SK-N-SH (cell line): Measurements from ENCODE around the gene ADCY4. TPM values are rescaled to one million over a fixed set of nuclear protein-coding genes. Genes with fewer than 3 reads are reported as not detected.

Experiments used
- CTCF ChIA-PET: fragments of 300-600, 350-600 bp; formaldehyde crosslinking; extraction: SDS; loops from one replicate; lab custom pipeline; 2021; lab: Yijun Ruan, JAX
- POLR2A ChIA-PET: fragments of 350-600 bp; sonication (Branson Sonifier 250); formaldehyde crosslinking; extraction: SDS; loops from one replicate; lab custom pipeline; 2020; ENCODE audit warnings: antibody characterized with exemption, inconsistent platforms; lab: Yijun Ruan, JAX
- DNase-seq: peaks from one replicate; pipeline ENCODE4 v3.0.0; 2012
- H2AFZ ChIP-seq: fragments of 200-600 bp; sonication (generic); 2 replicates; pipeline ENCODE4 v1.8.1; 2016; ENCODE audit warnings: antibody characterized with exemption, mild to moderate bottlenecking, low read depth
- H3F3A ChIP-seq: fragments of 200-600 bp; sonication (generic); replicated peaks from 2 replicates; pipeline ENCODE3; 2016; ENCODE audit warnings: antibody characterized with exemption, mild to moderate bottlenecking; ENCODE audit not compliant: insufficient read depth
- H3K27ac ChIP-seq, 2 experiments: fragments of 200-500 bp in 1 of 2; fragments of 200-600 bp in 1 of 2; sonication (Bioruptor generic) in 1 of 2; sonication (generic), shearing (Covaris generic) in 1 of 2; 2 replicates each; pipeline versions ENCODE4 v1.5.1 to v1.6.1; 2014 to 2016; ENCODE audit warnings: low read depth in 2 of 2, inconsistent platforms in 1 of 2, low read length in 1 of 2, mild to moderate bottlenecking in 1 of 2, mixed read lengths in 1 of 2
- H3K27me3 ChIP-seq: fragments of 200-600 bp; sonication (generic), shearing (Covaris generic); 2 replicates; pipeline ENCODE4 v1.6.1; 2016; ENCODE audit warnings: mixed run types; ENCODE audit not compliant: insufficient read depth
- H3K36me3 ChIP-seq, 2 experiments: fragments of 200-500 bp in 1 of 2; fragments of 200-600 bp in 1 of 2; sonication (Bioruptor generic) in 1 of 2; sonication (generic) in 1 of 2; replicated peaks in 1 of 2; 2 replicates each; pipeline versions ENCODE3 to v1.5.1; 2014 to 2016; ENCODE audit warnings: low read length in 1 of 2, mild to moderate bottlenecking in 1 of 2; ENCODE audit not compliant: insufficient read depth in 2 of 2, control insufficient read depth in 1 of 2
- H3K4me1 ChIP-seq, 2 experiments: fragments of 200-500 bp in 1 of 2; fragments of 200-600 bp in 1 of 2; sonication (Bioruptor generic) in 1 of 2; sonication (generic), shearing (Covaris generic) in 1 of 2; 2 replicates each; pipeline versions ENCODE4 v1.5.1 to v1.6.1; 2014 to 2016; ENCODE audit warnings: low read depth in 1 of 2, low read length in 1 of 2, mixed run types in 1 of 2; ENCODE audit not compliant: insufficient read depth in 2 of 2, control insufficient read depth in 1 of 2
- H3K4me2 ChIP-seq: fragments of 200-600 bp; sonication (generic), shearing (Covaris generic); 2 replicates; pipeline ENCODE4 v1.6.1; 2017; ENCODE audit warnings: mixed run types
- H3K4me3 ChIP-seq, 2 experiments: fragments of 200-500 bp in 1 of 2; fragments of 200-600 bp in 1 of 2; sonication (Bioruptor generic) in 1 of 2; sonication (generic), shearing (Covaris generic) in 1 of 2; 2 replicates each; pipeline versions ENCODE4 v1.5.1 to v1.8.1; 2014 to 2016; ENCODE audit warnings: low read depth in 2 of 2, inconsistent platforms in 1 of 2, low read length in 1 of 2, mild to moderate bottlenecking in 1 of 2, mixed read lengths in 1 of 2, moderate library complexity in 1 of 2
- H3K79me2 ChIP-seq: fragments of 200-600 bp; sonication (generic); 2 replicates; pipeline ENCODE4 v1.8.1; 2017; ENCODE audit warnings: mild to moderate bottlenecking; ENCODE audit not compliant: insufficient read depth
- H3K9ac ChIP-seq: fragments of 200-600 bp; sonication (generic); 2 replicates; pipeline ENCODE4 v1.6.1; 2017; ENCODE audit warnings: mixed run types
- H3K9me2 ChIP-seq: fragments of 200-600 bp; sonication (generic); 2 replicates; pipeline ENCODE4 v1.6.1; 2017; ENCODE audit warnings: mixed run types
- H3K9me3 ChIP-seq: fragments of 200-600 bp; sonication (generic); 2 replicates; pipeline ENCODE4 v1.6.1; 2017; ENCODE audit warnings: mixed run types, mild to moderate bottlenecking, moderate library complexity
- H4K20me1 ChIP-seq: fragments of 200-600 bp; sonication (generic); 2 replicates; pipeline ENCODE4 v1.6.1; 2017; ENCODE audit warnings: mild to moderate bottlenecking, mixed run types; ENCODE audit not compliant: insufficient read depth
- CHD2 ChIP-seq: fragments of 150-350 bp; IDR thresholded peaks from 2 replicates; pipeline ENCODE4 v1.6.1; 2018; ENCODE audit warnings: low read length; ENCODE audit not compliant: partially characterized antibody
- CTCF ChIP-seq: fragments of 200-600 bp; sonication (generic); IDR thresholded peaks from 2 replicates; pipeline ENCODE4 v1.6.1; 2017; ENCODE audit warnings: antibody characterized with exemption, mild to moderate bottlenecking, moderate library complexity
- ELF1 ChIP-seq: IDR thresholded peaks from 2 replicates; pipeline ENCODE4 v1.4.0; 2012
- EZH2phosphoT487 ChIP-seq: fragments of 200-600 bp; sonication (generic); IDR thresholded peaks from 2 replicates; pipeline ENCODE4 v1.6.1; 2017; ENCODE audit warnings: low read depth, mixed run types, mild to moderate bottlenecking, antibody characterized with exemption, moderate library complexity, borderline replicate concordance
- FOXJ3 ChIP-seq: sonication (generic); formaldehyde crosslinking; IDR thresholded peaks from 2 replicates; pipeline ENCODE4 v1.5.1; 2020; ENCODE audit warnings: mild to moderate bottlenecking, missing genetic modification reagents
- FOXM1 ChIP-seq: IDR thresholded peaks from 2 replicates; pipeline ENCODE4 v1.4.0; 2012; ENCODE audit warnings: low read depth, mild to moderate bottlenecking
- JUND ChIP-seq: IDR thresholded peaks from 2 replicates; pipeline ENCODE4 v1.4.0; 2012
- MAX ChIP-seq: IDR thresholded peaks from 2 replicates; pipeline ENCODE4 v1.4.0; 2012; ENCODE audit warnings: low read depth
- NRF1 ChIP-seq: IDR thresholded peaks from 2 replicates; pipeline ENCODE4 v1.6.1; 2012; ENCODE audit warnings: low read depth, mild to moderate bottlenecking, low read length
- PBX3 ChIP-seq: IDR thresholded peaks from 2 replicates; pipeline ENCODE4; 2012
- RAD21 ChIP-seq: IDR thresholded peaks from 2 replicates; pipeline ENCODE4 v1.6.1; 2012; ENCODE audit warnings: mild to moderate bottlenecking, low read length
- RCOR1 ChIP-seq: fragments of 150-350 bp; IDR thresholded peaks from 2 replicates; pipeline ENCODE4 v1.6.1; 2017; ENCODE audit warnings: antibody characterized with exemption, low read length
- RFX5 ChIP-seq: IDR thresholded peaks from 2 replicates; pipeline ENCODE4 v1.6.1; 2012; ENCODE audit warnings: mild to moderate bottlenecking, improper control_type of control experiment, low read length
- RXRA ChIP-seq: IDR thresholded peaks from 2 replicates; pipeline ENCODE4 v1.4.0; 2012; ENCODE audit warnings: low read depth, mild to moderate bottlenecking, borderline replicate concordance
- SIN3A ChIP-seq: IDR thresholded peaks from 2 replicates; pipeline ENCODE4 v1.6.1; 2012; ENCODE audit warnings: low read depth, mild to moderate bottlenecking, low read length, moderate library complexity, borderline replicate concordance
- TCF12 ChIP-seq: IDR thresholded peaks from 2 replicates; pipeline ENCODE4 v1.4.0; 2012
- TEAD4 ChIP-seq: IDR thresholded peaks from 2 replicates; pipeline ENCODE4 v1.4.0; 2012; ENCODE audit warnings: mild to moderate bottlenecking, borderline replicate concordance; ENCODE audit not compliant: insufficient read depth
- USF1 ChIP-seq: IDR thresholded peaks from 2 replicates; pipeline ENCODE4 v1.4.0; 2012; ENCODE audit warnings: low read depth, borderline replicate concordance
- USF2 ChIP-seq: fragments of 150-350 bp; IDR thresholded peaks from 2 replicates; pipeline ENCODE4 v1.6.1; 2017; ENCODE audit warnings: antibody characterized with exemption, low read length, low read depth, borderline replicate concordance
- YY1 ChIP-seq: IDR thresholded peaks from 2 replicates; pipeline ENCODE4 v1.4.0; 2012; ENCODE audit warnings: low read depth, mild to moderate bottlenecking
- WGBS: methylation state at CpG from one replicate; pipeline ENCODE4 v1.1.6; 2017; ENCODE audit warnings: low lambda C conversion rate; 5-methylcytosine and 5-hydroxymethylcytosine counted together
- polyA plus RNA-seq, 3 experiments: library from polyadenylated mRNA; depleted of rRNA; stranded (reverse); fragments of >200 nt; gene quantifications; 2 replicates each; pipeline ENCODE4 v1.2.3, GENCODE V29; 2012

Gene ADCY4
- polyA plus RNA-seq, 1 of the 3 experiments (the other 2 are of a cell fraction): 0.08 TPM

- Histone ChIP-seq H2AFZ (no peak overlapping the region), H3K27me3 (no peaks in the 10 kb centered on the region), H3K36me3 (no peaks in the 10 kb centered on the region), H3K9ac (no peak overlapping the region), H3K4me3 (no peak overlapping the region), H4K20me1 (no peaks in the 10 kb centered on the region), H3K27ac (no peak overlapping the region), H3F3A (peaks cover 5% of the 10 kb centered on the region), H3K9me2 (no peaks in the 10 kb centered on the region), H3K9me3 (no peaks in the 10 kb centered on the region), H3K4me2 (no peak overlapping the region), H3K4me1 (peaks cover 0 to 12% of the 10 kb centered on the region in 2 experiments; a peak in 1 of 4 replicates), H3K79me2 (no peaks in the 10 kb centered on the region)
- 76% methylated on average over 4 of the region's 4 CpGs for WGBS
- POLR2A ChIA-PET: no interaction called here
- DNase-seq: no peak
- TF ChIP-seq CHD2 (no peak), TEAD4 (no peak), CTCF (no peak), RFX5 (no peak), SIN3A (no peak), FOXM1 (no peak), USF2 (no peak), ELF1 (no peak), PBX3 (no peak)
- CTCF ChIA-PET: interaction anchor here (0.7 to 1.7 kb wide), 3 partner anchors 16 to 53 kb away, joined by 3 to 5 read pairs (median 4); no protein-coding TSS in a partner anchor
These were observed 49.3 kb upstream of the ADCY4 start for GRCh38 chr14:24384169-24384568.

GRCh38 chr14:24382064-24382371, 47.1 kb upstream of the ADCY4 start:
- Histone ChIP-seq H3K4me3 (no peak overlapping the region), H3K27me3 (no peaks in the 10 kb centered on the region), H3K36me3 (peaks cover 0 to 7% of the 10 kb centered on the region in 2 experiments), H3K9me3 (no peaks in the 10 kb centered on the region), H2AFZ (no peak overlapping the region), H3K9ac (no peak overlapping the region), H3K4me1 (peaks cover 0 to 17% of the 10 kb centered on the region in 2 experiments; a peak in 1 of 4 replicates), H3K9me2 (no peaks in the 10 kb centered on the region), H3K4me2 (no peak overlapping the region), H3K27ac (peak overlapping the region in 1 of 2 experiments; percentile 44; a peak in 1 of 4 replicates), H3F3A (no peaks in the 10 kb centered on the region), H4K20me1 (no peaks in the 10 kb centered on the region), H3K79me2 (no peaks in the 10 kb centered on the region)
- ChIA-PET POLR2A (no interaction called here), CTCF (interaction anchor here (0.7 to 2.1 kb wide), 4 partner anchors 16 to 50 kb away, joined by 3 to 12 read pairs (median 8); no protein-coding TSS in a partner anchor)
- WGBS: 66% methylated on average over 4 of the region's 4 CpGs
- no peak for DNase-seq
- TF ChIP-seq RXRA: no peak
- TF ChIP-seq NRF1: no peak
- TF ChIP-seq YY1: no peak
- no peak for TF ChIP-seq RFX5
- no peak for TF ChIP-seq USF1
- no peak for TF ChIP-seq RAD21
- TF ChIP-seq RCOR1: no peak
- TF ChIP-seq EZH2phosphoT487: no peak
- TF ChIP-seq MAX: no peak
- TF ChIP-seq SIN3A: no peak
- no peak for TF ChIP-seq FOXM1
- no peak for TF ChIP-seq TCF12
- no peak for TF ChIP-seq FOXJ3 (CRISPR knock-in tag)
- TF ChIP-seq JUND: no peak
